CD4-positive, alpha-beta T cell treated with Interleukin-17A for 1 hour (primary cell): Measurements from ENCODE around the gene SYNE1.
"Not testable (repeated sequence)": the region's sequence is repeated elsewhere in the genome, so short reads cannot be mapped to it uniquely, and the experiment has no call there.

Experiments
- DNase-seq: peaks from one replicate; pipeline ENCODE4 v3.0.0-alpha.2; 2020

SYNE1 gene

GRCh38 chr6:152472325-152472724 lies 164.8 kb downstream of the SYNE1 start:
- no peak for DNase-seq

DNA sequence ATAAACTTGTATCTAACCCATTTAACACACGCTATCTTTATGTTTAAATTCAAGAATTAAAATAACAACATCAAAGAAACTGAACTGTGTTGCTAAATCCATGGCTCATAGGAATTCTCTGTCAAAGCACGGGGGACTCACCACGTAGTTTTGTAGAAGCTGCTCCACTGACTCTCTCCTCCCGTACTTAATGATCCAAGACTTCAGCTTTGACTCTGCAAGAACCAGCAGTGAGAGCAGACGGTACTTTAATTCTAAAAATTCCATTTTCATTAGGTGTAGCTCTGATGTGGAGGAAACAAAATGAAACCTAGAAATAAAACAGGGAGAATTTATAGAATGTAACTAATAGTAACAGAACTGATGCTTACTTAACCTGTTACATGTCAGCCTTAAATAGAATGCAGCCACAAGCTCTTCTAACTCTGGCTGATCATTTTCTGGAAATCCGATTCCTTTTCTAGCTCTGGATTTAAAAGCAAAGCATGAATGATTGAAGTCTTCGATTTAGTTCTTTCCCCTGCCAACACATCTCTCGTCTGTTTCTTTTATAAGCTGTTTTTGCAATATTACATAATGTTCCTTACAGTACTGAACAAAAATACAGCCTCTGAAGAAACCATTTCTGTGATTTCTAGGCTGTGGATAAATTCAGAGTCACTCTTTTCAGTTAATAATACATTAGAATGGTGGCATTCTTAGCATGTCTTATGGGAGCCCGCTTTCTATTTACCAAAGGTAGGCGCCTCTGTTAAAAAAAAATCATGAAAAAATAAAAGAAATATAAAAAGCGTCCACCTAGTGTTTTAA lies 165.5 kb downstream of the SYNE1 start:
- no peak for DNase-seq

DNA sequence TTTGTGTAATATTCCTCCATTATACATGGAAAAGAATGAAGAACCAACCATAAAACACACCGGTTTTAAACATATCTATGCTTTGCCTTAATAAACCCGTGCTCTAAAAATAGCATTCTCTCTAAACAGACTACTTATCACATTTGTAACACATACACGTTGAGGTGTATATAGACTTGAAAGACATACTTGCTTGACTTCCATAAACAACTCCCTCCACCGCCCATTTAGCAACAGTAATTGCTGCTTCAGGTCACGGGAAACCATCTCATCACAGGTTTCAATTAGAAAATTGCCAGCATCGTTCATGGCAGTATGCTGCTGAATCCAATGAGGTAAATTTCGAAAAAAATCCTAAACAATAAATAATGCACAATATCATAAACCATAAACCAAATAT lies 174.0 kb downstream of the SYNE1 start:
- DNase-seq = no peak

DNA sequence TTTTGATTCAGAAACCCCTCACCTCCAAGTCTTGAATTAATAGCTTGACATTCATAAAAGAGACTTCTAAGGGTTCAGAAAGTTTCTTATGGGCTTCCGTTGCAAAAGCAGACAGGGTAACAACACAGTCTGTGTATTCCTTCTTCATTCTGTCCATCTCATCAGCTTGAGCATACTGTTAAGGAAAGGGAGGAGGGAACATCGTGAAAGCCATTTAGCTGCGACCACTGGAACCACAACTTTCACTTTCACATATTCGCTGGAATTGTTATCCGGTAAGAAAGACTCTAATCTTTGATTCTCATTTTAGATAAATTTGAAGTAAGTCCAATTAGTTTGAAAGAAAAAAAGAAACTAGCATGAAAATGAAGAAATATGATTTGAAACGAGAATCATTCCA lies 174.4 kb downstream of the SYNE1 start:
- no peak for DNase-seq

GRCh38 chr6:152461556-152461955 lies 175.6 kb downstream of the SYNE1 start:
- no peak for DNase-seq

DNA sequence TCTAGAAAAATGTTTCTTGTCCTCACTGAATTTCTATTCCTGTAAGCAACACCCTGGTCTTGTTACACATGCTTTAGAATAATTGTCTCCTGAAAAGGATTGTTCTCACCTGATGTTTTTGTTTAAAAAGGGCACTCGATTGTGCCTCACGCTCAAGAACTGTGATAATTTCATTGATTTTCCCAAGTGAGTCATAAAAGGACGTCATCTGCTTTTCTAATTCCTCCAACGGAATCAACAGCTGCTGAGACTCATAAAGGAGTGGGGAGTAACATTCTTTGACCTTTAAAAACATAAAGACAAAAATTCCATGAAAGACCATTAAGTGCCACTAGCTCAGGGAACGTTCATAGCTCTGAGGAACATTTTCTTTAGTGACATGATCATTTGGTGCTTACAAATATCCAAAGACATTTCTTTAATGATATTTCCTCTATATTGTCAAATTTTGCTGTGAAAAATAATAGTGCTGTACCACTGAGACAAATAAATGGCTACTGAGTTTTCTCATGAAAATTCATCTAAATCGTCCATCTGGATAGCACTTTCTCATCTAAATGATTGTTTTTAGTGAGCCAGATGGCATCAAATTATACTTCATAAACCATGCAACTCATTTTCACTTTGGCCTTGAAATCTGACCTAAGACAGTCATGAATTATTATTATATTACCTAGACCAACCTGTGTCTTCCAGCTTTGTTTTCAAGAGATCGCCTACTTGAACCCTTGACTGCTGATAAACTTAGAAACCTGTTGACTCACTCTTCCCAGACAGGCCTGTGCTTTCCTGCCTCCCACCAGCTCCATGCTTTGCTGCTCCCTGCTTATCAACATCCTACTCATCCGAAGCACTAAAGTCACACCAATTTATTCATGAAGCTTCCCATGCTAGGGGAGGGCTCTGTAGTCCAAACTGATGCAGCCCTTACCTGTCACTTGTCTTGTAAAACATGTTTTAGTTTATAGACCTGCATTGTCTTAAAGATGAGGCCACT lies 178.2 kb downstream of the SYNE1 start:
- DNase-seq = no peak

DNA sequence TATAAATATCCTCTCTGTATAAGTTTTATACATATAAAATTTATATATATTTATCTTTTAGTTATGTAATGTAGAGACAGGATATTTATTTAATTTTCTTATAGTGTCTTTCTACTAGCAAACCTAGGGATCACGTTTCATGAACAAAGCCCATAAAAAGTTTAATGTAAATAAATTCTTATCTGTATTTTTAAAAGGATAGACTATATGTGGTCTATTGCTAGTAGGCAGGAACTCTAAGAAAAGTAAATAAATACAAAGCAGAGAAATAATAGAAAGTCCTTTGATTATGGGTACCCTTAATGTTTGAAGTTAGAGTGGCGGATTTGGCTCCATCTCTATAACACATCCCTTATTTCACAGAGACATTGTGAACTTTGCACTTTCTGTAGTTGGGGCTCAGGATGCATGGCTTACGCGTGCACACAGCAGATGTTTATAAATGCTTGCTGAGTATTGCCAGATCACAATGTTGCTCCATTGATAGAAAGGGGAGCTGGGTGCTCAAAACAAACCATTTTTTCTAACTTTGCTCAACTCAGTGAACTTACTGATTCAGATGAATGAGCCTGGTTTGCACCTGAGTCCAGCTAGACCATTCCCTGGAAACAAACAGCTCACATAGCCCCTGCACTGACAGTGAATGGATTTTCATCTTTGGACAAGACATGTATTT lies 179.1 kb downstream of the SYNE1 start:
- no peak for DNase-seq

DNA sequence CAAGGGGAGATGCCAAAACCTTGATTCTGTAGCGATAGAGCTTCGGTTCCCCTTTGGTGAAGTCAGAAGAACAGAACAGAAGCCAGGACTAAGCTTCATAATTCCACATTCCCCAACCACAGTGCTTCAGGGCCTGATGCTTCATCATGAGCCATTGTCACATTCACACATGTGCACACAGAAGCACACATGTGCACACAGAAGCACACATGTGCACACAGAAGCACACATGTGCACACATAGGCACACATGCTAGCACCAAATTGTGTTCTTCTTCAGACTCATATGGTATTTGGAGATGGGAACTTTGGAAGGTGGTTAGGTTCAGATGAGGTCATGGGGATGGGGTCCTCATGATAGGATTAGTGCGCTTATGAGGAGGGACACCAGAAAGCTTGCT lies 183.2 kb downstream of the SYNE1 start:
- no peak for DNase-seq

GRCh38 chr6:152453421-152453820 lies 183.7 kb downstream of the SYNE1 start:
- no peak for DNase-seq

DNA sequence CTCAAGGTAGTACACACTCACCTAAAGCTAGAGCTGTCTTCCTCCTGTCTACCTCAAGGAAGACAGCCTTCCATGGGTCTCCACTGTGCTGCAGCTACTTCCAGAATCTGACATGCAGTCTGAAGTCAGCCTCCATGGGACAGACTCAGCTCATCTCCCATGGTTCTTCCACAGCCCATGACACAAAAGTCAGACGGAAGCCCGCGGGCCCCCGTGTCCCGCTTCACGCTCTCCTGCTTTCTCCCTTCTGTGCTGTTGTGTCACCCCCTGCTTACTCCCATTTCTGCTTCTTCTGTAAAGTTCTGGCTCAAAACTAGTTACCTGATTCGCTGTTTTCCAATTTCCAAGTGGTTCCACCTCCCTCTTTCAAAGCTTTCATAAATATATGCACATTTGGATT lies 184.5 kb downstream of the SYNE1 start:
- DNase-seq = no peak

DNA sequence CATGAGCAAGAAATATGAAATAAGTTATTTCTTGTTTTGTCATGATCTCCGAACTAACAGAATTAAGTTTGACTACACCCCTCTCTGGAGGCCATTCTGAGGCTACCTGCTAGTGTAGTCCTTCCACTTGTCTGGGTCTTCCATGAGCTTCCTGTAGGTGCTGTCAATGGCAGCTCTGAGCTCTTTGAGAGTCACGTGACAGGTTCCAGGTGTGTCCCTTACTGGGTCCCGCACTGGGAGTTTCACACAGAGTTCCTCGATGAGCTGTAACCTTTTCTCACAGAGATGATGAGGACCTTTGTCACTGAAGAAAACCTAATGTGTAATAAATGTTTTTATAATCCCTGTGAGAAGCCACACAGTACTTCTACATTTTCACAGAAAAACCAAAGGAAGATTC lies 186.6 kb downstream of the SYNE1 start:
- no peak for DNase-seq

GRCh38 chr6:152441902-152442301 lies 195.3 kb downstream of the SYNE1 start:
- DNase-seq = no peak

DNA sequence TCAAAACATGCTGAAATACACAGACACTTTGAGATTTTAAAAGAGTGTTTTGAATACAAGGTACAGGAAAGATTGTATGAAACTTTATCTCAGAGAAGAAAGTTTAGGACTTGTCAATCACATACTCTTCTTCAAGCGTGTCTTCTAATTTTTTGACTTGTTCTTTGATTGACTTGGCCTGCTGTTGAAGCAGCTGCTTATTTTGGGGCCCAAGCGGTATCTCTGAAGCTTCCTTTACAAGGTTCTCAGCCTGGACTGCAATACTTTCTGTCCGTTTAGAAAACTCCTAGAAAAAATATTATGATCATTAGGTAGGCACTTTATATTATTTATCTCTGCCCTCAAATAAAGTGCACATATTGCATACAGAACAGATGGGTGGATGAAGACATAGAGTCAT lies 201.3 kb downstream of the SYNE1 start:
- DNase-seq = no peak

GRCh38 chr6:152432758-152433157 lies 204.4 kb downstream of the SYNE1 start:
- DNase-seq = no peak

- DNase-seq = no peak
These were observed 209.0 kb downstream of the SYNE1 start for GRCh38 chr6:152428126-152428525.

DNA sequence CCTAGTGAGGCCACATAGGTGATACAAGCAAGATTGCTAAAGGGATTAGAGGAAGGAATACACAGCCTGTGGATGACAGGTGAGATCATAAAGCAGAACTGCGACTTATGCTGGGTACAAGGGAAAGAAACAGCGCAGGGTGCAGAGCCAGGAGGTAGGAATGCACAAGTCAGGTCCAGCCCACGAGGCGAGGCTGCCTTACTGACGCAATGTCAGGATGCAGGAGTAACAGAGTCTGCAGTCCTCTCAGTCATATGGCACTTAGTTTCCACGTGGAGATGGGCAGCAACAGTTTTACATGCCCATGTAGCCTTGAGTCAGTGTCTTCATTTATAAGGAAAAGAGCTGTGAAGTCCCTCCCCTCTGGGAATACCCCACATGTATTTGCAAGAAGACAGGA lies 210.9 kb downstream of the SYNE1 start:
- DNase-seq = no peak

- no peak for DNase-seq
These were observed 213.7 kb downstream of the SYNE1 start for GRCh38 chr6:152423216-152424103.

DNA sequence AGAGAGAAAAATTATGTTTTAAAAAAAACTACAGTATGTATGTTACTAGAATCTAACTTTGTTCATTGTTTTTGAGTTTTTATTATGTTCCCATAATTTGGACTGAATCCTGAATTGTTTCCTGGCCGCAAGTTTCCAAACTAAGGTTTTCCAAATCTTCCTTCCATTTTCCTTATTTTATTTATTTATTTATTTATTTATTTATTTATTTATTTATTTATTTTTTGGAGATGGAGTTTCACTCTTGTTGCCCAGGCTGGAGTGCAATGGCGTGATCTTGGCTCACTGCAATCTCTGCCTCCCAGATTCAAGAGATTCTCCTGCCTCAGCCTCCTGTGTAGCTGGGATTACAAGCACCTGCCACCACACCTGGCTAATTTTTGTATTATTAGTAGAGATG lies 215.7 kb downstream of the SYNE1 start:
- DNase-seq = not testable (repeated sequence)

DNA sequence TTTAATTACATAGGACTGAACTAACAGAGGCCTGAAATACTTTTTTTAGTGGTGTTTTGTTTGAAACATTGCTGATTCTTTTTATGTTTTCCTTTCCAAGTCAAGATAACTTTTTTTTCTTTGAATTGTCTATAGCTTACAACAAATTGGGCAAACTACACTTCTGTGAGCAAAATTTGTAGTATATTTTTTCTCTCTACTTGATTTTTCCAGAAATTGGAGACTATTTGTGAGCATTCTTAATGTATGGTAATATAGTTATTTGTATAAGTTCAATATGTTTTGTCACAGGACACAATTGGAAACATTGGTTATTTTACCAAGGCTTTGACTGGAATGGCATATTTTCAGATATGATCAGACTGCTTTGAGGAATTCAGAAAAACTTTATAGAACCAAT lies 216.5 kb downstream of the SYNE1 start:
- no peak for DNase-seq

DNA sequence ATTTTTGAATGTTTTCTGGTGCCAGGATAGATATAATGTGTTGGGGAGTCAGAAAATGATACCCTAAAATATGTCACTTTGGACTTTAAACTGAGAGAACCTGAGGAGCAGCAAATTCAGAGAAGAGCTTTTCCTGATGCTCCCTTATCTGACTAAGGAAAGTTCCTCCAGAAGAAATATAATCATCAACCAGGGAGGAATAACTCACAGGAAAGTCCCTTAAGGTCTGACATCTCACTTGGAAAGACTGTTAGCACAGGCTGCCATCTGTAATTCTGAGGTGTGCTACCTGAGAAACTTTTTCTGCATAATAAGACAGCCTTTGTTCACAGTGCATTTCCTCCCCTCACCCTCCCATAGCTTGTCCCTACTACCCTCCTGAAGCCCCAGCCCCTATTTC lies 218.6 kb downstream of the SYNE1 start:
- DNase-seq = no peak

- no peak for DNase-seq
These were observed 220.5 kb downstream of the SYNE1 start for GRCh38 chr6:152416652-152417051.

GRCh38 chr6:152404936-152405595 lies 232.1 kb downstream of the SYNE1 start:
- no peak for DNase-seq
